ENCODE data around the gene SULT4A1. TPM values are rescaled to one million over a fixed set of nuclear protein-coding genes. Genes with fewer than 3 reads are reported as not detected.

The SULT4A1 gene
- total and polyA plus RNA-seq, 2 of the 4 experiments (the other 2 are of a cell fraction), result 1.1 to 5.2 TPM

- BruUV-seq (replicated peaks), result no TSS peak
- no peak overlapping the region for H3K18ac ChIP-seq (ENCODE audit: low read depth, low read length)
- H4K5ac ChIP-seq (ENCODE audit: low read depth, low read length), result no peak overlapping the region
- intact Hi-C loops (cut with micrococcal nuclease) (loop anchor here (5.0 kb wide), 1 partner anchor 67 kb away; no protein-coding TSS in a partner anchor), in situ Hi-C loops (cut with MboI; ENCODE audit: low sequenced_read_pairs) (no loop called here), dilution Hi-C loops (cut with HindIII; ENCODE audit: low sequenced_read_pairs, unreplicated experiment) (no loop called here)
- POLR2A ChIA-PET (ENCODE audit: unreplicated experiment), result no interaction called here
- H3K56ac ChIP-seq (ENCODE audit: extremely low read depth, insufficient read depth, low read length), result no peak overlapping the region
- no peak overlapping the region for H2AK5ac ChIP-seq (ENCODE audit: low read depth, low read length)
- no peak overlapping the region for H4K8ac ChIP-seq (ENCODE audit: low read depth in 2 of 2, low read length in 2 of 2)
- no peak overlapping the region for H2BK120ac ChIP-seq (ENCODE audit: low read depth, low read length)
- H2BK15ac ChIP-seq (ENCODE audit: low read depth, low read length), result no peak overlapping the region
- no peak overlapping the region for H3K9ac ChIP-seq (ENCODE audit: low read depth, low read length)
- DNase-seq, result no peak
- no peak overlapping the region for H3K4me3 ChIP-seq (ENCODE audit: insufficient read depth, low read depth, low read length)
- no peaks in the 10 kb centered on the region for H3K79me1 ChIP-seq (ENCODE audit: low read depth in 1 of 2, low read length in 2 of 2)
- CTCF ChIA-PET, result no interaction called here
- H3K4me2 ChIP-seq (ENCODE audit: low read depth, low read length), result no peak overlapping the region
- H2AK9ac ChIP-seq (replicated peaks; ENCODE audit: low read depth, low read length, poor library complexity), result no peak overlapping the region
- no peak overlapping the region for H4K91ac ChIP-seq (ENCODE audit: insufficient read depth, low read depth, low read length)
- H3K9me1 ChIP-seq (ENCODE audit: insufficient read depth, low read length), result no peaks in the 10 kb centered on the region
- no peaks in the 10 kb centered on the region for H3K4me1 ChIP-seq (ENCODE audit: control insufficient read depth, insufficient read depth, low read length)
- no peak for TF ChIP-seq CEBPB (IDR thresholded peaks at IDR 0.05; ENCODE audit: low read depth, low read length)
- TF ChIP-seq MAFK (IDR thresholded peaks at IDR 0.05; ENCODE audit: low read depth, low read length), result no peak
- TF ChIP-seq SMC3 (IDR thresholded peaks at IDR 0.05; ENCODE audit: low read depth, low read length), result no peak
- no peak for TF ChIP-seq MXI1 (IDR thresholded peaks at IDR 0.05; ENCODE audit: borderline replicate concordance, low read depth, low read length)
- TF ChIP-seq RCOR1 (IDR thresholded peaks at IDR 0.05; ENCODE audit: insufficient replicate concordance, low read length), result no peak
- TF ChIP-seq MAZ (IDR thresholded peaks at IDR 0.05; ENCODE audit: borderline replicate concordance, low read depth, low read length), result no peak
- no peak for TF ChIP-seq RAD21 (IDR thresholded peaks at IDR 0.05; ENCODE audit: low read length)
- TF ChIP-seq BHLHE40 (IDR thresholded peaks at IDR 0.05; ENCODE audit: low read depth, low read length), result no peak
- TF ChIP-seq RFX5 (IDR thresholded peaks at IDR 0.05; ENCODE audit: low read depth, low read length), result no peak
- TF ChIP-seq FOS (IDR thresholded peaks at IDR 0.05; ENCODE audit: low read depth, low read length), result no peak
- no peak for TF ChIP-seq CHD1 (IDR thresholded peaks at IDR 0.05; ENCODE audit: low read depth, low read length)
- TF ChIP-seq USF2 (IDR thresholded peaks at IDR 0.05; ENCODE audit: low read depth, low read length), result no peak
- TF ChIP-seq CTCF (conservative IDR thresholded peaks at IDR 0.05; ENCODE audit: low read depth, low read length), result no peak
- TF ChIP-seq POLR2A (IDR thresholded peaks at IDR 0.05; ENCODE audit: low read depth, low read length), result no peak
- TF ChIP-seq NFE2L2 (IDR thresholded peaks at IDR 0.05; ENCODE audit: low read depth, low read length), result no peak
- TF ChIP-seq ELK1 (IDR thresholded peaks at IDR 0.05; ENCODE audit: borderline replicate concordance, low read depth, low read length), result no peak
- H3K23ac ChIP-seq (ENCODE audit: low read depth, low read length), result no peak overlapping the region
- H3K36me3 ChIP-seq (ENCODE audit: control insufficient read depth, insufficient read depth, low read length), result no peaks in the 10 kb centered on the region
- H3K27ac ChIP-seq (ENCODE audit: insufficient read depth, low read length), result no peak overlapping the region
- H3K14ac ChIP-seq (replicated peaks; ENCODE audit: low read depth, low read length), result no peak overlapping the region
- ATAC-seq (ENCODE audit: low read depth), result no peak
- no peak overlapping the region for H3K4ac ChIP-seq (ENCODE audit: low read depth, low read length)
- H3K27me3 ChIP-seq (ENCODE audit: control insufficient read depth, insufficient read depth, low read length), result peaks cover 20% of the 10 kb centered on the region
- H4K20me1 ChIP-seq (ENCODE audit: insufficient read depth, low read length), result no peaks in the 10 kb centered on the region
- no peaks in the 10 kb centered on the region; the same call in 1 of the 2 replicates for H3K9me3 ChIP-seq (ENCODE audit: control insufficient read depth, insufficient read depth, low read length)
- no peak overlapping the region for H2BK5ac ChIP-seq (ENCODE audit: low read depth, low read length, poor library complexity, severe bottlenecking)
- 84% methylated on average over 5 of the region's 15 CpGs; no CpG with 5 or more reads in 1 of the 2 experiments for WGBS, 2 experiments (ENCODE audit: extremely low coverage in 2 of 2, insufficient read length in 1 of 2)
- H2BK20ac ChIP-seq (ENCODE audit: low read depth, low read length), result no peak overlapping the region
- H2AFZ ChIP-seq (replicated peaks; ENCODE audit: low read length, poor library complexity), result no peak overlapping the region
Measured at GRCh38 chr22:43880541-43880991, 18.3 kb upstream of the SULT4A1 start.
